Bone marrow (tissue), 2 donors: ENCODE results near the gene TMEM254.
"Not testable (repeated sequence)": the region's sequence is repeated elsewhere in the genome, so short reads cannot be mapped to it uniquely, and the experiment has no call there.

Source experiments
- DNase-seq, 2 donors: peaks; one replicate each; lab custom pipeline; 2025; lab: John Stamatoyannopoulos, UW

Gene TMEM254, protein sequence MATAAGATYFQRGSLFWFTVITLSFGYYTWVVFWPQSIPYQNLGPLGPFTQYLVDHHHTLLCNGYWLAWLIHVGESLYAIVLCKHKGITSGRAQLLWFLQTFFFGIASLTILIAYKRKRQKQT

DNA sequence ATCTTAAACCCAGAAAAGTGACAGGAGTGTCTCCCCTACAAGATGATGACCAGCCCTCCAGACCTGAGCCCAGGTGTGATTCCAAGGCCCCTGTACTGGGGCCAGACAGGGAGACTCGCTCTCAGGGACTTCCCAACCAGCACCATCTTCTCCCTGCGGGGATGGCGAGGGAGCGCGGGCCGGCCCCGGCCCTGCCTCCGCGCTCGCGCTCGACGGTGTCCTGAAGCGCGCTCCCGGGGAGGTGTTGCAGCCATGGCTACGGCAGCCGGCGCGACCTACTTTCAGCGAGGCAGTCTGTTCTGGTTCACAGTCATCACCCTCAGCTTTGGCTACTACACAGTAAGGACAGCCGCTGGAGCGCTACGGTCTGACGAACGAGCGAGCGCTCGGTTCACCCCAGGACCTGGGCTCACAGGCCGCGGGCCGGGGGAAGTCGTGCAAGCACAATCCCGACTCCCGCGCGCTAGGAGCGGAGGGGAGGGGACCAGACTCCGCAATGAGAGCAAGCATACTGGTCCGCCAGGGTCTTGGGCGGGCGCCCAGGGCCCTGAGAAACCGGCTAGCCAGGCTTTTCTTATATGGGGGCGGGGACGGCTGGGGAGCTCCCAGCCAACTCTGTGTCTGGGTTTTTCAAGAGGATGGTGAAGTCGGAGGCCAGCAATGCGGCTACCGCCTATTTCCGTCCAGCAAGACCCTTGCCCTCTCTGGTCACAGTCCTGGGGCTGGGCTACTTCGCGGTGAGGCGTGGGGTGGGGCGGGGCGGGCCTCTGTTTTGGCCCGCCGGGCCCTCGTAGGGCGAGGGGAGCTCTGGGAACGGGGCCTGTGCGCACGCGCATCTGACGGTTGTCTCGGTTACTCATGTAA is at the start of gene TMEM254:
Gene TMEM254, plus strand, starts transcription at position 218 of the 864 bp plus-strand sequence. Its CDS starts 35 bp downstream, at position 253.
- peak; percentile 86 to 94 for DNase-seq

DNA sequence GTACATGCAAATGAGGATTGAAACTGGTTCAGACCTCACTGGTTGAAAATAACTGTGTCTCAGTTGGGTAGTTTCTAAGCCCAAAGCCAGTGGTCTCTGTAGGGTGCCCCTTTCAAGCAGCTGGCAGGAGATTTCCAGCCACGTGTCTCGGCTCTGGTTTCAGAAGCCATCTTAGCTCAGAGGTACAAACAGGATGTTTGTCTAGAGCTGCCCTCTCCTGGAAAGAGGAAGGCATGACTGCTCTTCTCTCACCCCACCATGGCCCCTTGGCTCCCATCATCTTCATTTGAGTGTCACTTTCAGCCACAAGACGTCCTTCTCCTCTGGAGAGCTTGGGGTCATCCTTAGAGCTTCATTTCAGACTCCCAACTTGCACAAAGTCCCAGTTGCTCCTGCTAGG is 49.3 kb upstream of the TMEM254 start:
- DNase-seq: not testable (repeated sequence)

DNA sequence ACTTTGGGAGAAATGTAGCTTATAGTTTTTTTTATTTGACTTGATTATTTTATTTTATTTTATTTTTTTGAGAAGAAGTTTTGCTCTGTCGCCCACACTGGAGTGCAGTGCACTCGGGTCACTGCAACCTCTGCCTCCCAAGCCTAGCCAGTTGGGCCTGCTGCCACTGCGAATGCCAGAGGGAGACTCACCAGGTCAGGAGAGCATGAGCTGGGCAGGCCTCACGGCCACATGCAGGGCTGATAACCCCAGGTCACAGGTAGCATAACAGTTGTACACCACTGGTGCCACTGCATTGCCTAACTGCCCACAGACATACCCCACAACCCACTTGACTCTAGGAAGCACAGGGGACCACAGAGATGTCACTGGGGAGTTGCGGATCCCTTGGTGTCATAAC is 48.6 kb upstream of the TMEM254 start:
- DNase-seq: not testable (repeated sequence)

DNA sequence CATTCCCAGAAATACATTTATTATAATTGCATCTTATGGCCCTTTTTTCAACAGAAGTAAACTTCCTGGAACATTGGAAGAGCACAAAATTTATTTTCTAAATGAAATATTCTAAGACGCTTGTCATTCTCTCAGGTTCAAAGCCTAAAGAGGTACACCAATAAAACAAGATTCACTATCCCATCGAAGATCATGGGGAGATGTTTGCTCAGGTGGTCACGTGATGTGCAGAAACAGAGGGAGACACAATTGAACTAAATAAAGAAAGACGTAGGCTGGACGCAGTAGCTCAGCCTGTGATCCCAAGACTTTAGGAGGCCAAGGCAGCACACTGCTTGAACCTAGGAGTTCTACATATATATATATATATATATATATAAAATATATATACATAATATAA is 46.0 kb upstream of the TMEM254 start:
- DNase-seq: no peak

DNA sequence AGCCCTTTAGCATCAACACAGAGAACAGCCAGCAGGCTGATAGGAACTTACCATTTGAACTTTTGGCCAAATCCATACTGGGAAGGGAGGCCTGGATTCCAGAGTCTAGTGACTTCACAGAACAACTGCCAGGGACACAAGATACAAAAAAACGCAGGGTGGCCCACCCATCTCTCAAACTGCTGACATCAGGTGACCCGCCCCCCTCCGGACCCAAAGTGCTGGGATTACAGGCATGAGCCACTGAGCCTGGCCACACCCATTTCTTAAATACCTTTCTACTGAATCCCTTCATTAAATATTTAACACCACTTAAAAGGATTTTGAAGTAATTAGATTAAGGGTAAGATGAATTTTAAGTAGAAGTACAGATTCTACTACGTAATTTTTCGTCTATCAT is 43.7 kb upstream of the TMEM254 start:
- DNase-seq: not testable (repeated sequence)

DNA sequence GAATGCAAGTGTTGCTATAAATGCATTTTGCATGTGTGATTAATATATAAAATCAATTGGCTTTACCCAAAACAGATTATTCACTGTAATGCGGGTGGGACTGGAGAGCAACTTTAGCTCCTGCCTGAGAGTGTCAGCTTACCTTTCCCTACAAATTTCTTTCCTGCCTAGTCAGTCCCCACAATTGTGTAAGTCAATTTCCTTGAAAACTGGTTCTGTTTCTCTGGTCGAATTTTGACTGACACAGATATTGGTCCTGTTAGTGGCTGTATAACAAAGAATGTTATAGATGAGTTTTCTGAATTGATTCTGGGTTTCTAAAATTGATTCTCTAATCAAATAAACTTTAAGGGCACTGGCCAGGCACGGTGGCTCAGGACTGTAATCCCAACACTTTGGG is 43.0 kb upstream of the TMEM254 start:
- DNase-seq: not testable (repeated sequence)

DNA sequence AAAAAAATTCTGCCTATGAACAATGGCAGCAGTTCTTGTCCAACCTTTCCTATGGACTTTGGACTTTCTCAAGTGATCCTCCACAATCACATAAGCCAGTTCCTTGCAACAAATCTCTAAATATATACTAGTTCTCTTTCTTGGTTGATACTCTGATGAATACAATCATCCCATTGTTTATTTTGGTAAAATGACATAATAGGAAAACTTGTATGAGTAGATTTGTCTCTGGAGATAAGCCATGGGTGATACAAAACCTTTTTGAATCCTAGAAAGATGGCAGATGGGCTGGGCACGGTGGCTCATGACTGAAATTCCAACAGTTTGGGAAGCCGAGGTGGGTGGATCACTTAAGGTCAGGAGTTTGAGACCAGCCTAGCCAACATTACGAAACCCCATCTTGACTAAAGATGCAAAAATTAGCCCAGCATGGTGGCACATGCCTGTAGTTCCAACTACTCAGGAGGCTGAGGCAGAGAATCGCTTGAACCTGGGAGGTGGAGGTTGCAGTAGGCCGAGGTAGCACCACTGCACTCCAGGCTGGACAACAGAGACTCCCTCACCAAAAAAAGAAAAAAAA is 41.5 kb upstream of the TMEM254 start:
- not testable (repeated sequence) for DNase-seq

DNA sequence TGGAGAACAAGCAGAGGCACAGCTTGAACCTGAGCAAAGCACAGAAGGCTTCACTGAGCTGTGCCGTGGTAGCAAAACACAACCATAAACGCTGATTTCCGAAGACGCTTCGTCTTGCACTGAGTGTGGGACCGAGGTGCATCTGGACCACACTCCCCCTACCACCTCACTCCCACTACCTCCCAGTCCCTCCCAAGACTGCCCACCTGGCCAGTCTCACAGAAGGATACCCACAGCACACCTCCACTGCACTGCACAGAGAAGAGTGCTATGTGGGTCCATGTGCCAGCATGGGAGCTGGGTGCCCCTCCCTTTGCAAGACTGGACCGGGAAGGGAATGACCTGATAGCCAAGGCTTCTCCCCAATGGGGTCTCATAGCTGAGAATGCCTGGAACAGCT is 40.2 kb upstream of the TMEM254 start:
- not testable (repeated sequence) for DNase-seq

DNA sequence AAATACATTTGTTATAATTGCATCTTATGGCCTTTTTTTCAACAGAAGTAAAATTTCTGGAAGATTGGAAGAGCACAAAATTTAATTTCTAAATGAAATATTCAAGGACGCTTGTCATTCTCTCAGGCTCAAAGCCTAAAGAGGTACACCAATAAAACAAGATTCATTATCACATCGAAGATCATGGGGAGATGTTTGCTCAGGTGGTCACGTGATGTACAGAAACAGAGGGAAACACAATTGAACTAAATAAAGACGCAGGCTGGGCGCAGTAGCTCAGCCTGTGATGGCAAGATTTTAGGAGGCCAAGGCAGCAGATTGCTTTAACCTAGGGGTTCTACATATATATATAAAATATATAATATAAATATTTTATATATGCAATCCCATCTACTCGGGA is 37.3 kb upstream of the TMEM254 start:
- DNase-seq: no peak

DNA sequence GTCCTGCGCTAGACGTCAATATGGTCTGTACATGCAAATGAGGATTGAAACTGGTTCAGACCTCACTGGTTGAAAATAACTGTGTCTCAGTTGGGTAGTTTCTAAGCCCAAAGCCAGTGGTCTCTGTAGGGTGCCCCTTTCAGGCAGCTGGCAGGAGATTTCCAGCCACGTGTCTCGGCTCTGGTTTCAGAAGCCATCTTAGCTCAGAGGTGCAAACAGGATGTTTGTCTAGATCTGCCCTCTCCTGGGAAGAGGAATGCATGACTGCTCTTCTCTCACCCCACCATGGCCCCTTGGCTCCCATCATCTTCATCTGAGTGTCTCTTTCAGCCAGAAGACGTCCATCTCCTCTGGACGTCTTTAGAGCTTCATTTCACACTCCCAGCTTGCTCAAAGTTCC is 33.5 kb upstream of the TMEM254 start:
- not testable (repeated sequence) for DNase-seq

DNA sequence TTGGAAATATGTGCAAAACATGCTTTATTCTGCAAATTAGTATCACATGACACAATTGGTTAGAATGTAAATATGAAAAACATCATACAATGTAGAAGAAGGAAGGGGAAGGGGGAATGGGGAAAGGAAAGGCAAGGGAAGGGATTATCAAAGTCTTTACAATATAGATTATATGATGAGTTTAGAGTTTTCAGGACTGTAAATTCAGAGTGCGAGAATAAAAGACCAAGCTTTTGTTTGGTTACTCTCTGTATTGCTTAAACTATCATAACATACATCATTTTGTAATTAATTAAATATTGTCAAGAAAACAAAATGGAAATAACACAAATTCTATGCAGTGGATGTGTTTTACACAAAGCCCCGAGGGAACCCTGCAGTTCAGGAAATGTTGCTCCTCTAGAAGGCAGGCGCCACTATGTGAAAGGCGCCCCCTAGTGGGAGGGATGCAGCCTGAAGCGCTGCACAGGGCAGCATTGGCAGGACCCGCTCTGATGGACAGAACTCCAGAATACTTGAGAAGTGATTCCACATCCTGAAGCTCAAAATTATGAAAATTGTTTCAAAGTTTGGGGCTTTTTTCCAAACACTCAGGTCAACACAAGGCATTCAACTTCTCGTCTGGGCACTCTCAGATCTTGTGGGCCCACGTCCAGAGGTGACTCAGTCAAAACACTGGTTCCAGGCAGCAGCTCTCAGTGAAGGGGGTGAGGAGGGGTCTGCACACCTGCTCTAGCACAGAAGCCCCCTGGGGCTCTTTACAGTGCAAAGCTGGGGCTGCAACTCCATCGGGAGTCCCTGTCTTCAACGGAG is 31.6 kb upstream of the TMEM254 start:
- DNase-seq: peak; percentile 29 to 32

DNA sequence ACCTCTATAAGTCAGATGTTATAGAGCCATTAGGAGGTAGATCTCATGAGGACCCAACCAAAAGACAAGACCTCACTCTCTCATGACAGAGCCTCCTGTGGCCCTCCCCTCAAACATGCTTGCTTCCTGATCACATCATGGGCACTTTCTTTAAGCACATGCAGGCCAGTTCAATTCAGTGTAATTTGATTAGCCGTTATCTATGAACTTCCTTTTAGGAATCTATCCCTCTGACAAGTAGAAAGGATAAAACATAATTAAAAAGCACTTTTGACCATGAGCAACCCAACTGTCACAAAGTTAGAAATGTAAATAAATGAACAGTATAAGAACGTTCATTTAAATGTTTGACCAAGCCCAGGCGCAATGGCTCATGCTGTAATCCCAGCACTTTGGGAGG is 27.7 kb upstream of the TMEM254 start:
- no peak for DNase-seq

DNA sequence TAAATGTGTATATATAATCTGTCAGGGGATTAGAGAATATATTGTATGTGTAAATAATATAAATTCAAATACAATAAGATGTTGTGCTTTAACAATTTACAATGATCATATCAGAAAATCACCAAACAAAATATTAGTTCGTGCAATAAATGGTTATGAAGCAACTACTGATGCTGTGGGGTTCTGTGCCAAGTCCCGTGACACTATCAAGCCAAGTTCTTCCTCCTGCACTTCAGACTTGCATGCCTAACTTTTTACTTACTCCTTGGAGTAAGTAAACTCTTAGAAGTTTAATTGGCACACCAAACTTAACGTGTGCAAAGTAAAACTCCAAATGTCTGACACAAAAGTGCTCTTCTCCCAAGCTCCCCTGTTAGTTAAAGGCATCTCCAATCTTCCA is 26.5 kb upstream of the TMEM254 start:
- no peak for DNase-seq

DNA sequence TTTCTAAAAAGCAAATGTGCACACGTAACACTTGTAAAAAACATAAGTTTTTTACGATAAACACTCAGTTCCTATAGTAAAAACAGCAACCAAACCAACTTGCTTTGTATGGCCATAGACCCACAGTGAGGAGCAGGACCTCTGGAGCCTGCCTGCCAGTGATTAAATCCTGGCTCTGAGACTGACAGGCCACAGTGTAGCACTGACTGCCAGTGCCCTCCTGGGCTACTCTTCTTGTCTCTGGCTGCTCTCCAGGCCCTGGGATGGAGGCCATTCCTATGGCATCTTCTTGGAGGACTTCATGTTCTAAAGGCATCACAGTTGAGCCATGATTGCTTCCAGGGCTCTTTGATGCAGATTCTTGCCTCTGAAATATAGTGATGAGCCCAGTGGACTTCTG is 22.7 kb upstream of the TMEM254 start:
- DNase-seq: no peak

DNA sequence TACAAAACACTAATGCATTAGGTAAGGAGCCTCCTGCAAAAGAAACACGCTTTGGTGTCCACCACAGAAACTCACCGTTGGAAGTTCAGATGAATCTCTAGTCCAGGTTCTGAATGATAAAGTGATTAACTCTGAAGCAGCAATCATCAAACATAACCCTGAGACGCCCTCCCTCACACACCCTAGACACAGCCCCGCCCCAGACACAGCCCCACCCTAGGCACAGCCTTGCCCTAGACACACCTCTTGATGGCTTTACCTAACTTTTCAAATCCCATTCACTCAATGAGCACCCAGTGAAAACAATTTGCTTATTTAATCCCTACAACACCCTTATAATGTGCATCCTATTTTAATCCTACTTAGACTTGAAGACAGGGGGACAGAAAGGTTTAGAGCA is 21.3 kb upstream of the TMEM254 start:
- DNase-seq: no peak

DNA sequence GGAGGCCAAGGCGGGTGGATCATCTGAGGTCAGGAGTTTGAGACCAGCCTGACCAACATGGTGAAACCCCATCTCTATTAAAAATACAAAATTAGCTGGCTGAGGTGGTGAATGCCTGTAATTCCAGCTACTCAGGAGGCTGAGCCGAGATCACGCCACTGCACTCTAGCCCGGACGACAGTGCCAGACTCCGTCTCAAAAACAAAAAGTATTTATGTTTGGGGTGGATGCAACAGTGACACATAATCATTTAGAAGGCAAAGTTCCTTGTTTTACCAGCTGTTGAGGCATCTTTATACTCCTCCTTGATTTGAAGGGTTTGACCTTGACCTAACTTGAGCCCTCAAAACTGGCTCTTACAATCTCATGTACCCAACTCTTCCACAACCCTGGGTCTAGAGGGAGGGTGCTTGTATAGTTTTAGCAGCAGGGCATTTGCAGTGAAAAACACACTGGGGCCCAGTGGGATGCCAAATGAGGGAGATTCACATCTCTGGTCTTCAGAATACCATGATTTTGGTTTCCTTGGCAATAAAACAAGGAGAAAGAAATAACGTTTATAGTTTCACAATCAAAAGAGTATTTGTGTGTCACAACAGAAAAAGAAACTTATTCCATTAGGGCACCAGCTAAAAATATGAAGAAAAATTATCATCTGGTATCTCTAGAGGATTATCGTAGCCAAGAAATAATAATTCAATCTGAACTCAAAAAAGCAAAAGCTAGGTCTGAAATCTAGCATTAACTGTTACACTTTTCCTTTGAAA is 14.2 kb upstream of the TMEM254 start:
- no peak for DNase-seq

DNA sequence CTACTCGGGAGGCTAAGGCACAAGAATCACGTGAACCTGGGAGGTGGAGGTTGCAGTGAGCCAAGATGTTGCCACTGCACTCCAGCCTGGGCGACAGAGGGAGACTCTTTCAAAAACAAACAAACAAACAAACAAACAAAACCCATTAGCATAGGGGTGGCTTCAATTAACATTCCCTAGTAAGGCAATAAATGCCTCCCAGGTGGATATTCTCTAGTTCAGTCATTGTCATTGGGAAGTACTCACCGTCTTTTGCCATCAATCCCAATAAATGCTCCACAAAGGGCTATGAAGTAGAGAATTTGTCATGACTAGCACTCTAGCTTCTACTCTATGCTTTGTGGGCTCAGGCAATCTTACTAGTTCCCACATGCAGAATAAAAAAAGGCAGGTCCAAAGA is 11.7 kb upstream of the TMEM254 start:
- DNase-seq: no peak

DNA sequence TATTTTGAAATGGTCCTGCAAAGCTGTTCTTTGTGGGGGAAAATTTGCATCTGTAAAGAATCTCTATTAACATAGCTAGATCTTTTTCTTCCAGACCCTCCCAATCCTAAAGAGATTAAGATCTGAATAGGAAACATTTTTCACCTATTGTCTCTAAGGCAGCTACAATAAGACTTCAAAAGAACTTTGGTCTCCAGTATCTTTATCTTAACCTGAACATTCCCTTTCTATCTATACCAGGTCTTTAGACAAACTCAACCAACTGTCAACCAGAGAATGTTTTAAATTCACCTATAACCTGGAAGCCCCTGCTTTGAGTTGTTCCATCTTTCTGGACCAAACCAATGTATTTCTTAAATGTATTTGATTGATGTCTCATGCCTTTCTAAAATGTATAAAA is 10.6 kb upstream of the TMEM254 start:
- not testable (repeated sequence) for DNase-seq

DNA sequence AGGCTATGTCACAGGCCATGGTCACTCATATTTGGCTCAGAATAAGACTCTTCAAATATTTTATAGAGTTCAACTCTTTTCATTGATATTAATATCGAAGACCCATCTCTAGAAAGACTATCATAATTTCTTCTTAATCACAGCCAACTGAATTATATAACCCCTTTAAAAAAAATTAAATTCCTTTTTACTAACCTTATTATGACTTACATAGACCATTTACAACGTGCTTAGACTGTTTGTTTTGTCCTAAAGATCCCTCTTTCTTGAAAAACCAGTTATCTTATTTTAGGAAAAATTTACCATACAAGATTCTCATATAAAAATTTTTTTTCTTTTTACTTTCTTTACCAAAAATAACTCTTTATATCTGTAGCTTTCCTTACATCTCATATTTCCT is 10.2 kb upstream of the TMEM254 start:
- DNase-seq: no peak

DNA sequence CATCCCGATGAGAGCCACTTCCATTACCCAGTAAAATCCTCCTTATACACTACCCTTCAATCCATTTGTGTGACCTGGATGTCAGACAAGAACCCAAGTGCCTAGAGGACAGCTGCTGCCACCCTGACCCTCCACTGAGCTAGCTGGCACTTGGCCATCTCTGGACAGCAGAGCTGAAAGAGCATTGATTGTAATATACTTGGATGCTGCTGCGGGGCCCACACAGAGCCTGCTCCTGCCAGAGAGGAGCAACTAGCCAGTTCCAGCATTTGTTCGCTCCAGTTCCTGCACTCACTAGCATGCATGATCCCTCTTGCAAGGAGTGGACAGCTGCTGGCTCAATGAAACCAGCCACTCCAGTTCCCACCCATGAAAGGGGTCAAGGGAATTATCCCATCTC is 8.4 kb upstream of the TMEM254 start:
- DNase-seq: no peak

DNA sequence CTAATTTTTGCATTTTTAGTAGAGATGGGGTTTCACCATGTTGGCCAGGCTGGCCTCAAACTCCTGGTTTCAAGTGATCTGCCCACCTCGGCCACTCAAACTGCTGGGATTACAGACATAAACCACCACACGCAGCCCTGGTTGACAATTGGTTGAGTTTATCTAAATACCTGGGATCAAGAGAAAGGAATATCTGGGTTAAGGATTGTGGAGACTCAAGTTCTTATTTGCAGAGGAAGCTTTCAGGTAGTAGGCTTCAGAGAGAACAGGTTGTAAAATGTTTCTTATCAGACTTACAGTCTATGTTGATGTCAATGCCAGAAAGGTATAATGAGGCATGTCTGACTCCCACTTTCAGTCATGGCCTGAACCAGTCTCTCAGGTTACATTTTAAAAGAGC is 5.9 kb upstream of the TMEM254 start:
- DNase-seq: no peak

DNA sequence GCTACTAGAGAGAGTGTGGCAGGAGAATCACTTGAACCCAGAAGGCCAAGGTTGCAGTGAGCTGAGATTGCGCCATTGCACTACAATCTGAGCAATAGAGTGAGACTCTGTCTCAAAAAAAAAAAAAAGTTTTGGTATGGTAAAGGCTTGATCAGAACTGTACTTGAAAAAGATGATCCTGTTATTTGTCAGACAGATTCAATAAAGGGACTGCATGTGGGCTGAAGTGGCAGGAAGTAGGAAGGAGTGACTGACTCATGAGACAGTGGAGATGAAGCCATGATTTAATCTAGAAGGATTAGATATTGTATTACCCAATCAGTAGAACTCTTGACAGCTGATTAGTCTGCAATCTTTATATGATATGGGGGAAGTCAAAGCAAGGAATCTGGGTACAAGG is 2.7 kb upstream of the TMEM254 start:
- DNase-seq: no peak
